Measurements from ENCODE around the gene KTN1.

KTN1 gene

DNA sequence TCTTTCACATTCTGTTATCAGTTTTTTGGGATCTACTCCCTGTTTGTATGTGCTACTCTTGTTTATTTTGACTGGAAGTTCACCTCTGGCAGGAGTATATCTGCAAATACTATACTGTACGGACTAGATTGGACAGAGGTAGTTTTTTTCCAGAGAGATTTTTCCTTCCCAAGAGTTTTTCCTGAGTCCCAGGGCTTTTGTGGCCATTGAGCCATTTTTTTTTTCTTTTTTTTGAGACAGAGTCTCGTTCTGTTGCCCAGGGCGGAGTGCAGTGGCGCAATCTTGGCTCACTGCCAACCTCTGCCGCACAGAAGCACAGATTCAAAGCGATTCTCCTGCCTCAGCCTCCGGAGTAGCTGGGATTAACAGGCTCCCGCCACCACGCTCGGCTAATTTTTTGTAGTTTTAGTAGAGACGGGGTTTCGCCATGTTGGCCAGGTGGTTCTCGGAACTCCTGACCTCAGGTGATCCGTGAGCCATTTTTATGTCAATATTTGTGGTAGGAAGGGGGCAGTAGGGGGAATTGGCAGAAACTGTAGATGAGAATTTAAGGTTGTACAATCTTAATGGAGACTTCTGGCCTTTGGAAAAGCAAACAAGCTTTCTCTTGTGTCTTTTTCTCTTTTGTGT lies 19.4 kb downstream of the KTN1 start:
- in situ Hi-C loops (cut with HindIII; ENCODE audit: low pct_ligation_motif_present, low sequenced_read_pairs) = no loop called here
- Histone ChIP-seq H3K27me3 (replicated peaks) (no peaks in the 10 kb centered on the region), H3K27ac (no peak overlapping the region), H3K4me3 (ENCODE audit: low read depth, low read length) (no peak overlapping the region), H3K36me3 (replicated peaks) (no peaks in the 10 kb centered on the region)
- DNase-seq = no peak
- TF ChIP-seq, protein P1, sequence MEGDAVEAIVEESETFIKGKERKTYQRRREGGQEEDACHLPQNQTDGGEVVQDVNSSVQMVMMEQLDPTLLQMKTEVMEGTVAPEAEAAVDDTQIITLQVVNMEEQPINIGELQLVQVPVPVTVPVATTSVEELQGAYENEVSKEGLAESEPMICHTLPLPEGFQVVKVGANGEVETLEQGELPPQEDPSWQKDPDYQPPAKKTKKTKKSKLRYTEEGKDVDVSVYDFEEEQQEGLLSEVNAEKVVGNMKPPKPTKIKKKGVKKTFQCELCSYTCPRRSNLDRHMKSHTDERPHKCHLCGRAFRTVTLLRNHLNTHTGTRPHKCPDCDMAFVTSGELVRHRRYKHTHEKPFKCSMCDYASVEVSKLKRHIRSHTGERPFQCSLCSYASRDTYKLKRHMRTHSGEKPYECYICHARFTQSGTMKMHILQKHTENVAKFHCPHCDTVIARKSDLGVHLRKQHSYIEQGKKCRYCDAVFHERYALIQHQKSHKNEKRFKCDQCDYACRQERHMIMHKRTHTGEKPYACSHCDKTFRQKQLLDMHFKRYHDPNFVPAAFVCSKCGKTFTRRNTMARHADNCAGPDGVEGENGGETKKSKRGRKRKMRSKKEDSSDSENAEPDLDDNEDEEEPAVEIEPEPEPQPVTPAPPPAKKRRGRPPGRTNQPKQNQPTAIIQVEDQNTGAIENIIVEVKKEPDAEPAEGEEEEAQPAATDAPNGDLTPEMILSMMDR (IDR thresholded peaks at IDR 0.05; ENCODE audit: low read depth, low read length, missing control alignments) = no peak

DNA sequence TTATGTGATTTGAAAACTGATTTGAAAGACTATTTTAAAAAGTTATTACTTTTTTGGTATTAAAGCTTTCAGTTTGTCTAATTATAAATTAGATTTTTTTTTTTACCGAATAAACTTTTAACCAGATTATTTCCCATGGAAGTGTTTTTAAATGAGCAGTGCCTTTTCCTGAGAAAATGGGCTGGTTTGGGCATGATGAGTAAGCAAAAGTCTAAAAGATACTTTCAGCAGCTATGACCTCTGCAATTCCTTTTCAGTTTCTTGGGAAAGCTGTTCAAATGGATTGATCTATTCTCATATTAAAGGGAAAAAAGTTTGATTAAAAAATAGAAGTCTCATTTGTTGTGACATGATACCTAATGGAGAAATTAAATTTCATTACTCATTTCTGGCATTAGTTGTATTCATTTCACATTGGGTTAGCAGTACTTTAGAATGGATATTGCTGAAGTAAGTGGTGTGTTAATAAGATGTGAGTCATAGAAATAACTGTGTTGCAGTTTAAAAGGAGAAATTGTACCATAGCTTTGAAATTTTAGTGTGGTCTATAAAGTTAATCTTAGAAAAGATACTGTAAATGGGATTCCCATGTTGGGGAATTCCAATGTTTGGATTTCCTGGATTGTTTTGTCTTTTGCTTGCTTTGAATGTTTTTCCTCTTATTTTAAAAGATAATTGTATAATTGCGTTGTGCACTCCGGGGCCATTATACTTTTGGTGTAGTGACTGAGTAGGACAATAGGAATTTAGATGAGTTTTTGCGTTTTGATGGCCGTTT lies 21.0 kb downstream of the KTN1 start:
- no peaks in the 10 kb centered on the region for H3K36me3 ChIP-seq (replicated peaks)
- H3K4me3 ChIP-seq (ENCODE audit: low read depth, low read length) = no peak overlapping the region
- H3K27me3 ChIP-seq (replicated peaks) = no peaks in the 10 kb centered on the region
- in situ Hi-C loops (cut with HindIII; ENCODE audit: low pct_ligation_motif_present, low sequenced_read_pairs) = no loop called here
- TF ChIP-seq, protein P1 (IDR thresholded peaks at IDR 0.05; ENCODE audit: low read depth, low read length, missing control alignments) = no peak
- peak overlapping the region; percentile 14 for H3K27ac ChIP-seq
- no peak for DNase-seq

DNA sequence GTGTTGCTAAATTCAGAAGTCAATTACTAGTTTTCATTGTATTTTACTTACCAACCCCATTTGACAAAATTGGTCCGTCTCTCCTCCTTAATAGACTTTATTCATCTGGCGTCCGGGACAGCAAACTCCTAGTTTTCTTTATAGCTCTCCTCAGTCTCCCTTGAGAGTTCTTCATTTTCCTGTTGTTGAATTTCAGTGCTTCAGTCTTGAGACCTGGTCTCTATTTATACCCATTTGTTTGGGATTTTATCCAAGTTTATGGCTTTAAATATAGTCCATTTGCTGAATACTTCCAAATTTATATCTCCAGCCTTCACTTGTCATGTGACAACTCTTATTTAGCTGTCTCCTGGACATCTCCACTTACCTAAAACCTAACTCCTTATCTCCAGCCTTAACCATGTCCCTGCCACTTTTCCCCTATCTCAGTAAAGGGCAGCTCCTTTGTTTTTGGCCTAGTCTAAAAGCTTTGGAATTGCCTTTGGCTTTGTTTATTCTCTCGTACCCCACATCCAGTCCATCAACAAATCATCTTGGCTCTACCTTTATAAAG lies 23.5 kb downstream of the KTN1 start:
- Histone ChIP-seq H3K4me3 (ENCODE audit: low read depth, low read length) (no peak overlapping the region), H3K36me3 (replicated peaks) (no peaks in the 10 kb centered on the region), H3K27ac (no peak overlapping the region), H3K27me3 (replicated peaks) (no peaks in the 10 kb centered on the region)
- DNase-seq = no peak
- TF ChIP-seq, protein P1 (IDR thresholded peaks at IDR 0.05; ENCODE audit: low read depth, low read length, missing control alignments) = no peak
- in situ Hi-C loops (cut with HindIII; ENCODE audit: low pct_ligation_motif_present, low sequenced_read_pairs) = no loop called here

- H3K4me3 ChIP-seq (ENCODE audit: low read depth, low read length) = no peak overlapping the region
- TF ChIP-seq, protein P1 (IDR thresholded peaks at IDR 0.05; ENCODE audit: low read depth, low read length, missing control alignments) = no peak
- in situ Hi-C loops (cut with HindIII; ENCODE audit: low pct_ligation_motif_present, low sequenced_read_pairs) = no loop called here
- H3K36me3 ChIP-seq (replicated peaks) = no peaks in the 10 kb centered on the region
- H3K27ac ChIP-seq = no peak overlapping the region
- DNase-seq = no peak
- no peaks in the 10 kb centered on the region for H3K27me3 ChIP-seq (replicated peaks)
These were observed 24.5 kb downstream of the KTN1 start for GRCh38 chr14:55604488-55604887.

- no peak overlapping the region for H3K4me3 ChIP-seq (ENCODE audit: low read depth, low read length)
- H3K27me3 ChIP-seq (replicated peaks) = no peaks in the 10 kb centered on the region
- DNase-seq = no peak
- no peaks in the 10 kb centered on the region for H3K36me3 ChIP-seq (replicated peaks)
- in situ Hi-C loops (cut with HindIII; ENCODE audit: low pct_ligation_motif_present, low sequenced_read_pairs) = no loop called here
- TF ChIP-seq, protein P1 (IDR thresholded peaks at IDR 0.05; ENCODE audit: low read depth, low read length, missing control alignments) = no peak
- H3K27ac ChIP-seq = no peak overlapping the region
These were observed 25.0 kb downstream of the KTN1 start for GRCh38 chr14:55604900-55605418.

Data from brain microvascular endothelial cell (primary cell).